ENCODE measurements around the gene TRAF3.
A peak's percentile ranks its signal among the peaks of the same experiment; 100 is the strongest.

DNA sequence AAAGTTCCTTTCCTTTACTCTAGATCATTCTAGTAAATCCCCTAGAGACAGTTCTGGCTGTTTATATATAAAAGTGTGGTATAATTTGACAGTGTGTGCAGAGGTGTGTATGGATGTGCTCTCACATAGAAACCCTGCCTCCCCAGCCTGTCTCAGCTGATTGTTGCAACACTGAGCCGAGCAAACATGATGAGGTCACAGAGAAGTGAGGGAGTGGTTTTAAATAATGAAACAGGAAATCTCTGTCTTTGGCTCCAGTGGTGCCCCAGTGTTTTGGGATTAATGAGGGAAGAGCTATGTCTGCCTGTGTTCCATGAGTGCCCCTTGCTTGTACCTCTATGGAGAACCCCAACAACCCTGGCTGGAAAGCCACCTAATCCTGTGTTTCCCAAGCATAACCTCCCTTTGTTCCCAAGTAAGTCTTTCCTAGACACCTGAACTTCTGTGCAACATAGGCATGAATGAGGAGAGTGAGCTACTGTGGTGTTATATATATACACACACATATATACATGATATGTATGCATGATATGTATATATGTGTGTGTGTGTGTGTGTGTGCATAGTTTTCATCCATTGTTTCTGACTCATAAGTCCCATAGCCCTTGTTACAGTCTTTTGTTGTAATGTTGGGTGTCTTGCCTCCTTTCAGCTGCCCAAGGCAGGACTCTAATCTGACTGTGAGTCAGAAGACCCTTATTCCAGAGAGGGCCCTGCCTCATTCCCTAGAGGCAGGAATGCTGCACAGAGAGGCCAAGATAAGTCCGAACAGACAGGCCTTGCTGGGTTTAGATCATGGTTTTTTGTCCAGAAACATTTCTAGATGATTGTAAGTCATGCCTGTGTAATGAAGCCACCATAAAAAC lies 18.0 kb downstream of the TRAF3 start:
- TF ChIP-seq, protein P1, sequence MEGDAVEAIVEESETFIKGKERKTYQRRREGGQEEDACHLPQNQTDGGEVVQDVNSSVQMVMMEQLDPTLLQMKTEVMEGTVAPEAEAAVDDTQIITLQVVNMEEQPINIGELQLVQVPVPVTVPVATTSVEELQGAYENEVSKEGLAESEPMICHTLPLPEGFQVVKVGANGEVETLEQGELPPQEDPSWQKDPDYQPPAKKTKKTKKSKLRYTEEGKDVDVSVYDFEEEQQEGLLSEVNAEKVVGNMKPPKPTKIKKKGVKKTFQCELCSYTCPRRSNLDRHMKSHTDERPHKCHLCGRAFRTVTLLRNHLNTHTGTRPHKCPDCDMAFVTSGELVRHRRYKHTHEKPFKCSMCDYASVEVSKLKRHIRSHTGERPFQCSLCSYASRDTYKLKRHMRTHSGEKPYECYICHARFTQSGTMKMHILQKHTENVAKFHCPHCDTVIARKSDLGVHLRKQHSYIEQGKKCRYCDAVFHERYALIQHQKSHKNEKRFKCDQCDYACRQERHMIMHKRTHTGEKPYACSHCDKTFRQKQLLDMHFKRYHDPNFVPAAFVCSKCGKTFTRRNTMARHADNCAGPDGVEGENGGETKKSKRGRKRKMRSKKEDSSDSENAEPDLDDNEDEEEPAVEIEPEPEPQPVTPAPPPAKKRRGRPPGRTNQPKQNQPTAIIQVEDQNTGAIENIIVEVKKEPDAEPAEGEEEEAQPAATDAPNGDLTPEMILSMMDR (IDR thresholded peaks at IDR 0.05; ENCODE audit: low read depth, low read length, missing input control): no peak
- TF ChIP-seq GABPA (IDR thresholded peaks at IDR 0.05 in 1 of 2, conservative IDR thresholded peaks at IDR 0.05 in 1 of 2) (peak in 1 of 2 donors; percentile 19), FOXA1 (IDR thresholded peaks at IDR 0.05) (no peak), EGR1 (IDR thresholded peaks at IDR 0.05; ENCODE audit: low read depth in 2 of 2) (no peak), RAD21 (IDR thresholded peaks at IDR 0.05) (peak; percentile 31 to 51), TAF1 (conservative IDR thresholded peaks at IDR 0.05) (no peak), NR2F2 (IDR thresholded peaks at IDR 0.05) (no peak)
- TF ChIP-seq, protein P2, sequence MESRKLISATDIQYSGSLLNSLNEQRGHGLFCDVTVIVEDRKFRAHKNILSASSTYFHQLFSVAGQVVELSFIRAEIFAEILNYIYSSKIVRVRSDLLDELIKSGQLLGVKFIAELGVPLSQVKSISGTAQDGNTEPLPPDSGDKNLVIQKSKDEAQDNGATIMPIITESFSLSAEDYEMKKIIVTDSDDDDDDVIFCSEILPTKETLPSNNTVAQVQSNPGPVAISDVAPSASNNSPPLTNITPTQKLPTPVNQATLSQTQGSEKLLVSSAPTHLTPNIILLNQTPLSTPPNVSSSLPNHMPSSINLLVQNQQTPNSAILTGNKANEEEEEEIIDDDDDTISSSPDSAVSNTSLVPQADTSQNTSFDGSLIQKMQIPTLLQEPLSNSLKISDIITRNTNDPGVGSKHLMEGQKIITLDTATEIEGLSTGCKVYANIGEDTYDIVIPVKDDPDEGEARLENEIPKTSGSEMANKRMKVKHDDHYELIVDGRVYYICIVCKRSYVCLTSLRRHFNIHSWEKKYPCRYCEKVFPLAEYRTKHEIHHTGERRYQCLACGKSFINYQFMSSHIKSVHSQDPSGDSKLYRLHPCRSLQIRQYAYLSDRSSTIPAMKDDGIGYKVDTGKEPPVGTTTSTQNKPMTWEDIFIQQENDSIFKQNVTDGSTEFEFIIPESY (IDR thresholded peaks at IDR 0.05): no peak

Data from liver (tissue), 3 donors.